GM12878 (cell line): ENCODE results near the gene KIN. TPM values are rescaled to one million over a fixed set of nuclear protein-coding genes. Genes with fewer than 3 reads are reported as not detected.
A peak's percentile ranks its signal among the peaks of the same experiment; 100 is the strongest.

Experiments used
- ATAC-seq: fragments of 200-7000 bp; cut with Tn5 transposase; 3 replicates; pipeline ENCODE4 v1.9.1; 2020; ENCODE audit warnings: mild to moderate bottlenecking, moderate library complexity
- BruUV-seq: library from RNA; stranded (reverse); fragments of 400-500 nt; replicated peaks from 2 replicates; lab custom pipeline; 2021; lab: Mats Ljungman, UMichigan
- CTCF ChIA-PET: fragments of 300-600 bp; sonication (Branson Sonifier 250); formaldehyde crosslinking; extraction: SDS; loops from one replicate; lab custom pipeline; 2021; ENCODE audit warnings: inconsistent platforms; lab: Yijun Ruan, JAX
- POLR2A ChIA-PET: fragments of 350-600 bp; formaldehyde crosslinking; extraction: SDS; loops from one replicate; lab custom pipeline; 2021; ENCODE audit warnings: inconsistent platforms; lab: Charles Lee
- RAD21 ChIA-PET: fragments of 300-600 bp; sonication (Branson Sonifier 250); formaldehyde crosslinking; loops from one replicate; lab custom pipeline; 2023; ENCODE audit warnings: antibody characterized with exemption; ENCODE audit not compliant: unreplicated experiment; lab: Charles Lee
- SMC1A ChIA-PET: fragments of 300-600 bp; sonication (Branson Sonifier 250); formaldehyde crosslinking; loops from one replicate; lab custom pipeline; 2023; ENCODE audit not compliant: unreplicated experiment, uncharacterized antibody; lab: Charles Lee
- DNase-seq: peaks from one replicate; pipeline ENCODE4 v3.0.0-alpha.2; 2011; ENCODE audit warnings: low read depth, low spot score
- FAIRE-seq: peaks from 3 replicates; lab custom pipeline; 2011; peaks lifted over from hg19 to GRCh38; lab: Jason Lieb, UNC
- H2AFZ ChIP-seq: 2 replicates; pipeline ENCODE4 v1.6.0; 2011; ENCODE audit warnings: low read depth, low read length, control low read depth; ENCODE audit not compliant: control insufficient read depth
- H3K27ac ChIP-seq: 2 replicates; pipeline ENCODE4 v1.5.1; 2011; ENCODE audit warnings: control low read depth; ENCODE audit not compliant: control insufficient read depth, insufficient read depth
- H3K27me3 ChIP-seq, 2 experiments: replicated peaks in 1 of 2; 2 replicates each; pipeline versions ENCODE4 v1.6.0 to v1.6.1; 2011; ENCODE audit warnings: low read length in 1 of 2; ENCODE audit not compliant: control insufficient read depth in 2 of 2, insufficient read depth in 2 of 2
- H3K36me3 ChIP-seq, 2 experiments: 2 replicates each; pipeline ENCODE4 v1.5.1; 2011; ENCODE audit warnings: low read length in 1 of 2; ENCODE audit not compliant: control insufficient read depth in 2 of 2, insufficient read depth in 2 of 2
- H3K4me1 ChIP-seq: 2 replicates; pipeline ENCODE4 v1.6.1; 2011; ENCODE audit warnings: mild to moderate bottlenecking, low read length, moderate library complexity, mixed read lengths; ENCODE audit not compliant: control insufficient read depth, insufficient read depth
- H3K4me2 ChIP-seq: 2 replicates; pipeline ENCODE4 v1.6.0; 2011; ENCODE audit warnings: control low read depth; ENCODE audit not compliant: control insufficient read depth, insufficient read depth
- H3K4me3 ChIP-seq: fragments of 200-600 bp; sonication (generic); 2 replicates; pipeline ENCODE4 v1.5.1; 2016
- H3K79me2 ChIP-seq: 2 replicates; pipeline ENCODE4 v1.6.0; 2011; ENCODE audit warnings: low read length; ENCODE audit not compliant: control insufficient read depth, insufficient read depth
- H3K9ac ChIP-seq: 2 replicates; pipeline ENCODE4 v1.8.0; 2011; ENCODE audit warnings: low read length, control low read depth, mixed read lengths; ENCODE audit not compliant: control insufficient read depth, insufficient read depth
- H3K9me3 ChIP-seq: replicated peaks from 3 replicates; pipeline ENCODE4 v1.5.1; 2011; ENCODE audit warnings: mild to moderate bottlenecking, low read length; ENCODE audit not compliant: control insufficient read depth, insufficient read depth
- H4K20me1 ChIP-seq: 2 replicates; pipeline ENCODE4 v1.6.0; 2011; ENCODE audit not compliant: control insufficient read depth, insufficient read depth
- KLF5 ChIP-seq: fragments of 450-650 bp; IDR thresholded peaks from 2 replicates; pipeline ENCODE4 v1.6.1; 2014; ENCODE audit warnings: mild to moderate bottlenecking; ENCODE audit not compliant: partially characterized antibody
- MTA3 ChIP-seq: IDR thresholded peaks from 2 replicates; pipeline ENCODE4 v1.6.1; 2012; ENCODE audit warnings: low read length, inconsistent platforms, borderline replicate concordance
- NFXL1 ChIP-seq: fragments of 450-650 bp; IDR thresholded peaks from 2 replicates; pipeline ENCODE4 v1.6.1; 2017; ENCODE audit warnings: antibody characterized with exemption, mild to moderate bottlenecking, borderline replicate concordance
- RAD21 ChIP-seq: IDR thresholded peaks from 2 replicates; pipeline ENCODE4 v1.6.1; 2011; ENCODE audit warnings: mild to moderate bottlenecking, low read depth, low read length, moderate library complexity; ENCODE audit not compliant: insufficient read depth
- SMARCA5 ChIP-seq: fragments of 450-650 bp; IDR thresholded peaks from 2 replicates; pipeline ENCODE4 v1.6.1; 2017; ENCODE audit warnings: mild to moderate bottlenecking
- SMC3 ChIP-seq: IDR thresholded peaks from 2 replicates; pipeline ENCODE4 v1.6.1; 2011; ENCODE audit warnings: low read length, improper control_type of control experiment, borderline replicate concordance
- WGBS: methylation state at CpG from one replicate; pipeline ENCODE4 v1.1.6; 2016; ENCODE audit warnings: low lambda C conversion rate; ENCODE audit not compliant: insufficient replicate concordance, insufficient coverage; ENCODE audit errors: missing lambda C conversion rate; 5-methylcytosine and 5-hydroxymethylcytosine counted together
- in situ Hi-C: fragments of 300-500 bp; cut with MboI; formaldehyde crosslinking; loops from 9 replicates; pipeline ENCODE4 v1.14.3; 2018; ENCODE audit warnings: mixed read lengths
- intact Hi-C: fragments of 100-400 bp; cut with micrococcal nuclease; formaldehyde crosslinking; loops from one replicate; pipeline ENCODE4 v1.14.2; 2022; ENCODE audit not compliant: unreplicated experiment
- polyA plus RNA-seq, 11 experiments: library from polyadenylated mRNA; depleted of rRNA in 4 of 11; unstranded in 6 of 11; stranded (reverse) in 5 of 11; fragments of >200 nt; fragmentation: Nextera tagmentation in 4 of 11; fragmentation: Illumina TruSeq in 1 of 11; extraction: Ambion mirVana in 4 of 11; extraction: Trizol in 1 of 11; gene quantifications; 1 replicate in 1 of 11; 2 replicates in 10 of 11; pipeline versions ENCODE4 v1.2.1 to v1.2.3, GENCODE V29; 2011 to 2016; ENCODE audit warnings: inconsistent platforms in 2 of 11, missing spikeins in 2 of 11, low read depth in 1 of 11
- total RNA-seq, 4 experiments: library from RNA; depleted of rRNA in 3 of 4; stranded (reverse); fragments of >200 nt in 3 of 4; fragmentation: Illumina TruSeq in 1 of 4; extraction: Trizol in 1 of 4; gene quantifications; 2 replicates each; pipeline versions ENCODE4 v1.2.1 to v1.2.3, GENCODE V29; 2013 to 2021
- TF ChIP-seq, protein P1 (sequence below), 3 experiments: IDR thresholded peaks in 2 of 3; conservative IDR thresholded peaks in 1 of 3; 2 replicates each; pipeline ENCODE4 v1.5.1; 2011; ENCODE audit warnings: low read depth in 3 of 3, low read length in 3 of 3, mild to moderate bottlenecking in 3 of 3, control low read depth in 2 of 3, moderate library complexity in 2 of 3, inconsistent platforms in 1 of 3, mixed read lengths in 1 of 3; ENCODE audit not compliant: control insufficient read depth in 2 of 3, insufficient read depth in 1 of 3; ENCODE audit errors: extremely low read depth in 1 of 3
- TF ChIP-seq, protein P2 (sequence below): fragments of 450-650 bp; formaldehyde crosslinking; IDR thresholded peaks from 2 replicates; pipeline ENCODE4 v1.4.0; 2020; ENCODE audit warnings: mild to moderate bottlenecking, moderate library complexity

KIN gene
- total and polyA plus RNA-seq, 10 of the 15 experiments (the other 5 are each of a cell fraction or from before 2014, with no cell fraction given) = 6.8 to 33.2 (median 11.3) TPM

DNA sequence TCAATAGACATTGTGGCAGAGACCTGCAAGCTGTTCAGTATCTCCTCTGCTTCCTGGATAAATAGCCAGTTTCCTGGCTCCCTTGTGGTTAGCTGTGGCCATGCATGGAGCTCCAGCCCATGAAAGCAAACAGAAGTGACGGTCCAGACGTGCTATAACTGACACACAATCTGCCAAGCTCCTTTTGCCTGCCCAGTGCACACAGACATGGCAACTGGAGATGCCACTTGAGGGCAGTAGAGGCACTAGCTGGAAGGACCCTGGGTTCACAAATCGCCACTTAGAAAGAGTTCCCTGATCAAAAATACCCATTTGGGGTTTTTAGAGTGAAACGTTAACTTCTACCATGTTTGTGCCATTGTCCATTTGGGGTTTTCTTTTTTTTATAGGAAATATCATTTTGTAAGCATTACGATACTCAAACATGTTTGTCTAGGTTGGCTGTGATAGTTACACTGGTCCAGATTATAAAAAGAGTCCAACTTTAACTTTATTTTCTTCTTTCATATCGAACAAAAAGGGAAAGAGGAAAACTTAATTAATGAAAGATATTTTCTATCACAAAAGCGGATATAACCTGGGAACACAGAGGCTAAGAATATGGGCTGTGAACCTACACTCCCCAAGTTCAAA, 31.3 kb downstream of the KIN start:
- ChIA-PET POLR2A (no interaction called here), SMC1A (interaction anchor here (1.1 to 2.0 kb wide), 4 partner anchors 32 to 1452 kb away, joined by 3 to 9 read pairs (median 4); partner anchors contain the start of genes ATP5F1C and KIN)
- ATAC-seq = peak; percentile 83

More for the DNA sequence above, 31.3 kb downstream of the KIN start:
- no peak overlapping the region for H2AFZ ChIP-seq
- DNase-seq (no peak), FAIRE-seq (peak; percentile 85)
- RAD21 ChIA-PET = interaction anchor here (1.6 to 2.0 kb wide), 2 partner anchors 32 to 231 kb away, joined by 5 to 10 read pairs; partner anchors contain the start of genes ATP5F1C and KIN
- in situ Hi-C loops = no loop called here
- no peak overlapping the region for H3K4me2 ChIP-seq
- BruUV-seq = no TSS peak
- no peak overlapping the region for H3K4me3 ChIP-seq
- H3K27ac ChIP-seq = no peak overlapping the region
- H3K79me2 ChIP-seq = no peaks in the 10 kb centered on the region
- TF ChIP-seq, protein P1, sequence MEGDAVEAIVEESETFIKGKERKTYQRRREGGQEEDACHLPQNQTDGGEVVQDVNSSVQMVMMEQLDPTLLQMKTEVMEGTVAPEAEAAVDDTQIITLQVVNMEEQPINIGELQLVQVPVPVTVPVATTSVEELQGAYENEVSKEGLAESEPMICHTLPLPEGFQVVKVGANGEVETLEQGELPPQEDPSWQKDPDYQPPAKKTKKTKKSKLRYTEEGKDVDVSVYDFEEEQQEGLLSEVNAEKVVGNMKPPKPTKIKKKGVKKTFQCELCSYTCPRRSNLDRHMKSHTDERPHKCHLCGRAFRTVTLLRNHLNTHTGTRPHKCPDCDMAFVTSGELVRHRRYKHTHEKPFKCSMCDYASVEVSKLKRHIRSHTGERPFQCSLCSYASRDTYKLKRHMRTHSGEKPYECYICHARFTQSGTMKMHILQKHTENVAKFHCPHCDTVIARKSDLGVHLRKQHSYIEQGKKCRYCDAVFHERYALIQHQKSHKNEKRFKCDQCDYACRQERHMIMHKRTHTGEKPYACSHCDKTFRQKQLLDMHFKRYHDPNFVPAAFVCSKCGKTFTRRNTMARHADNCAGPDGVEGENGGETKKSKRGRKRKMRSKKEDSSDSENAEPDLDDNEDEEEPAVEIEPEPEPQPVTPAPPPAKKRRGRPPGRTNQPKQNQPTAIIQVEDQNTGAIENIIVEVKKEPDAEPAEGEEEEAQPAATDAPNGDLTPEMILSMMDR (IDR thresholded peaks at IDR 0.05 in 2 of 3, conservative IDR thresholded peaks at IDR 0.05 in 1 of 3; ENCODE audit: control insufficient read depth in 2 of 3, extremely low read depth in 1 of 3, insufficient read depth in 1 of 3, low read depth in 3 of 3, low read length in 3 of 3) = peak; percentile 50 to 61 (median 53)
- no peak for TF ChIP-seq KLF5
- TF ChIP-seq SMARCA5 = no peak
- peak; percentile 44; the same call in 1 of the 2 replicates for TF ChIP-seq SMC3
- TF ChIP-seq RAD21 = peak; percentile 34
- TF ChIP-seq MTA3 = no peak
- TF ChIP-seq, protein P2, sequence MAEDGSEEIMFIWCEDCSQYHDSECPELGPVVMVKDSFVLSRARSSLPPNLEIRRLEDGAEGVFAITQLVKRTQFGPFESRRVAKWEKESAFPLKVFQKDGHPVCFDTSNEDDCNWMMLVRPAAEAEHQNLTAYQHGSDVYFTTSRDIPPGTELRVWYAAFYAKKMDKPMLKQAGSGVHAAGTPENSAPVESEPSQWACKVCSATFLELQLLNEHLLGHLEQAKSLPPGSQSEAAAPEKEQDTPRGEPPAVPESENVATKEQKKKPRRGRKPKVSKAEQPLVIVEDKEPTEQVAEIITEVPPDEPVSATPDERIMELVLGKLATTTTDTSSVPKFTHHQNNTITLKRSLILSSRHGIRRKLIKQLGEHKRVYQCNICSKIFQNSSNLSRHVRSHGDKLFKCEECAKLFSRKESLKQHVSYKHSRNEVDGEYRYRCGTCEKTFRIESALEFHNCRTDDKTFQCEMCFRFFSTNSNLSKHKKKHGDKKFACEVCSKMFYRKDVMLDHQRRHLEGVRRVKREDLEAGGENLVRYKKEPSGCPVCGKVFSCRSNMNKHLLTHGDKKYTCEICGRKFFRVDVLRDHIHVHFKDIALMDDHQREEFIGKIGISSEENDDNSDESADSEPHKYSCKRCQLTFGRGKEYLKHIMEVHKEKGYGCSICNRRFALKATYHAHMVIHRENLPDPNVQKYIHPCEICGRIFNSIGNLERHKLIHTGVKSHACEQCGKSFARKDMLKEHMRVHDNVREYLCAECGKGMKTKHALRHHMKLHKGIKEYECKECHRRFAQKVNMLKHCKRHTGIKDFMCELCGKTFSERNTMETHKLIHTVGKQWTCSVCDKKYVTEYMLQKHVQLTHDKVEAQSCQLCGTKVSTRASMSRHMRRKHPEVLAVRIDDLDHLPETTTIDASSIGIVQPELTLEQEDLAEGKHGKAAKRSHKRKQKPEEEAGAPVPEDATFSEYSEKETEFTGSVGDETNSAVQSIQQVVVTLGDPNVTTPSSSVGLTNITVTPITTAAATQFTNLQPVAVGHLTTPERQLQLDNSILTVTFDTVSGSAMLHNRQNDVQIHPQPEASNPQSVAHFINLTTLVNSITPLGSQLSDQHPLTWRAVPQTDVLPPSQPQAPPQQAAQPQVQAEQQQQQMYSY (CRISPR knock-in tag) = no peak
- no peak for TF ChIP-seq NFXL1
- TF ChIP-seq, all 136 proteins: peak for 3
- CTCF ChIA-PET = interaction anchor here (0.8 to 3.2 kb wide), 14 partner anchors 10 to 1454 kb away, joined by 3 to 15 read pairs (median 3); no protein-coding TSS in a partner anchor
- Histone ChIP-seq H3K4me1 (no peaks in the 10 kb centered on the region), H3K9ac (no peak overlapping the region), H3K9me3 (no peaks in the 10 kb centered on the region), H3K36me3 (peaks cover 2 to 11% of the 10 kb centered on the region in 2 experiments), H3K27me3 (no peaks in the 10 kb centered on the region), H4K20me1 (no peaks in the 10 kb centered on the region)
- 76% methylated on average over 7 of the region's 7 CpGs for WGBS
- intact Hi-C loops = loop anchor here (1.0 to 10.0 kb wide), 2 partner anchors 231 to 1548 kb away; no protein-coding TSS in a partner anchor
